IMR-90 (cell line): ENCODE data around the gene TSPEAR. TPM values are rescaled to one million over a fixed set of nuclear protein-coding genes. Genes with fewer than 3 reads are reported as not detected.

Source experiments
- ATAC-seq: fragments of 200-7000 bp; cut with Tn5 transposase; 2 replicates; pipeline ENCODE4 v1.9.1; 2020; ENCODE audit warnings: low read depth, mild to moderate bottlenecking, moderate library complexity
- BruUV-seq: library from RNA; stranded (reverse); fragments of 400-500 nt; replicated peaks from 2 replicates; lab custom pipeline; 2021; lab: Mats Ljungman, UMichigan
- CTCF ChIA-PET: fragments of 300-600 bp; formaldehyde crosslinking; extraction: SDS; loops from one replicate; lab custom pipeline; 2021; ENCODE audit warnings: antibody characterized with exemption; lab: Yijun Ruan, JAX
- POLR2A ChIA-PET: fragments of 300-600 bp; sonication (Branson Sonifier 250); formaldehyde crosslinking; loops from one replicate; lab custom pipeline; 2022; ENCODE audit warnings: antibody characterized with exemption; ENCODE audit not compliant: unreplicated experiment; lab: Charles Lee
- DNase-seq: peaks from one replicate; pipeline ENCODE4 v3.0.0; 2013
- H2AFZ ChIP-seq: replicated peaks from 2 replicates; pipeline ENCODE3; 2013; ENCODE audit warnings: low read length, mild to moderate bottlenecking; ENCODE audit not compliant: poor library complexity
- H2AK5ac ChIP-seq: 2 replicates; pipeline ENCODE4 v1.6.1; 2013; ENCODE audit warnings: low read depth, low read length, inconsistent platforms
- H2AK9ac ChIP-seq: replicated peaks from 2 replicates; pipeline ENCODE3; 2013; ENCODE audit warnings: mild to moderate bottlenecking, low read depth, low read length, moderate library complexity; ENCODE audit not compliant: poor library complexity
- H2BK120ac ChIP-seq: 2 replicates; pipeline ENCODE4 v1.6.1; 2013; ENCODE audit warnings: low read depth, low read length, inconsistent platforms
- H2BK15ac ChIP-seq: 3 replicates; pipeline ENCODE4 v1.6.1; 2013; ENCODE audit warnings: low read depth, low read length, inconsistent platforms
- H2BK20ac ChIP-seq: 2 replicates; pipeline ENCODE4 v1.6.1; 2013; ENCODE audit warnings: low read depth, mild to moderate bottlenecking, inconsistent platforms, low read length, moderate library complexity
- H2BK5ac ChIP-seq: 2 replicates; pipeline ENCODE4 v1.6.1; 2013; ENCODE audit warnings: mild to moderate bottlenecking, low read depth, low read length, inconsistent platforms; ENCODE audit not compliant: poor library complexity, severe bottlenecking
- H3K14ac ChIP-seq: replicated peaks from 2 replicates; pipeline ENCODE4 v1.6.1; 2013; ENCODE audit warnings: low read depth, low read length, inconsistent platforms
- H3K18ac ChIP-seq: 2 replicates; pipeline ENCODE4 v1.6.1; 2013; ENCODE audit warnings: low read depth, low read length, control low read depth
- H3K23ac ChIP-seq: 2 replicates; pipeline ENCODE4 v1.6.1; 2013; ENCODE audit warnings: low read depth, low read length, inconsistent platforms
- H3K27ac ChIP-seq: 2 replicates; pipeline ENCODE4 v1.5.1; 2013; ENCODE audit warnings: mild to moderate bottlenecking, control low read depth, low read length; ENCODE audit not compliant: insufficient read depth
- H3K27me3 ChIP-seq: 2 replicates; pipeline ENCODE4 v1.6.1; 2013; ENCODE audit warnings: low read length; ENCODE audit not compliant: control insufficient read depth, insufficient read depth
- H3K36me3 ChIP-seq: 2 replicates; pipeline ENCODE4 v1.6.1; 2013; ENCODE audit warnings: low read length, mixed read lengths; ENCODE audit not compliant: control insufficient read depth, insufficient read depth
- H3K4ac ChIP-seq: 2 replicates; pipeline ENCODE4 v1.6.1; 2013; ENCODE audit warnings: low read depth, low read length, inconsistent platforms
- H3K4me1 ChIP-seq: 2 replicates; pipeline ENCODE4 v1.6.1; 2013; ENCODE audit warnings: low read length, mixed read lengths; ENCODE audit not compliant: control insufficient read depth, insufficient read depth
- H3K4me2 ChIP-seq: 2 replicates; pipeline ENCODE4 v1.6.1; 2013; ENCODE audit warnings: low read depth, mild to moderate bottlenecking, control low read depth, low read length, moderate library complexity
- H3K4me3 ChIP-seq: 2 replicates; pipeline ENCODE4 v1.5.1; 2013; ENCODE audit warnings: low read depth, mild to moderate bottlenecking, control low read depth, low read length, moderate library complexity; ENCODE audit not compliant: insufficient read depth
- H3K56ac ChIP-seq: 2 replicates; pipeline ENCODE4 v1.6.1; 2013; ENCODE audit warnings: low read length, inconsistent platforms; ENCODE audit not compliant: insufficient read depth; ENCODE audit errors: extremely low read depth
- H3K79me1 ChIP-seq, 2 experiments: 2 replicates each; pipeline ENCODE4 v1.6.1; 2013; ENCODE audit warnings: low read length in 2 of 2, inconsistent platforms in 1 of 2, low read depth in 1 of 2
- H3K9ac ChIP-seq: 2 replicates; pipeline ENCODE4 v1.6.1; 2013; ENCODE audit warnings: low read depth, low read length, control low read depth
- H3K9me1 ChIP-seq: 2 replicates; pipeline ENCODE4 v1.6.1; 2013; ENCODE audit warnings: low read length, inconsistent platforms; ENCODE audit not compliant: insufficient read depth
- H3K9me3 ChIP-seq: 2 replicates; pipeline ENCODE4 v1.6.1; 2013; ENCODE audit warnings: low read length; ENCODE audit not compliant: control insufficient read depth, insufficient read depth
- H4K20me1 ChIP-seq: 2 replicates; pipeline ENCODE4 v1.6.1; 2013; ENCODE audit warnings: low read length, inconsistent platforms; ENCODE audit not compliant: insufficient read depth
- H4K5ac ChIP-seq: 2 replicates; pipeline ENCODE4 v1.6.1; 2013; ENCODE audit warnings: mild to moderate bottlenecking, low read depth, low read length, control low read depth
- H4K8ac ChIP-seq, 2 experiments: 2 replicates each; pipeline ENCODE4 v1.6.1; 2013; ENCODE audit warnings: low read depth in 2 of 2, low read length in 2 of 2, control low read depth in 1 of 2, inconsistent platforms in 1 of 2
- H4K91ac ChIP-seq: 2 replicates; pipeline ENCODE4 v1.6.1; 2013; ENCODE audit warnings: low read depth, low read length, inconsistent platforms; ENCODE audit not compliant: insufficient read depth
- BHLHE40 ChIP-seq: fragments of 150-350 bp; IDR thresholded peaks from 2 replicates; pipeline ENCODE4 v1.6.1; 2016; ENCODE audit warnings: mild to moderate bottlenecking, low read depth, low read length
- CEBPB ChIP-seq: IDR thresholded peaks from 2 replicates; pipeline ENCODE4 v1.6.1; 2012; ENCODE audit warnings: low read depth, low read length, improper control_type of control experiment
- CHD1 ChIP-seq: IDR thresholded peaks from 2 replicates; pipeline ENCODE4 v1.6.1; 2012; ENCODE audit warnings: low read depth, low read length, improper control_type of control experiment
- FOS ChIP-seq: fragments of 150-350 bp; IDR thresholded peaks from 2 replicates; pipeline ENCODE4 v1.6.1; 2016; ENCODE audit warnings: low read depth, low read length
- MAFK ChIP-seq: IDR thresholded peaks from 2 replicates; pipeline ENCODE4 v1.6.1; 2012; ENCODE audit warnings: low read depth, low read length, improper control_type of control experiment
- MAZ ChIP-seq: IDR thresholded peaks from 2 replicates; pipeline ENCODE4 v1.6.1; 2012; ENCODE audit warnings: low read depth, mild to moderate bottlenecking, low read length, improper control_type of control experiment, moderate library complexity, borderline replicate concordance
- MXI1 ChIP-seq: IDR thresholded peaks from 2 replicates; pipeline ENCODE4 v1.6.1; 2012; ENCODE audit warnings: low read depth, mild to moderate bottlenecking, low read length, moderate library complexity, borderline replicate concordance
- NFE2L2 ChIP-seq: fragments of 150-350 bp; IDR thresholded peaks from 2 replicates; pipeline ENCODE4 v1.6.1; 2016; ENCODE audit warnings: low read depth, mild to moderate bottlenecking, low read length
- POLR2A ChIP-seq: IDR thresholded peaks from 2 replicates; pipeline ENCODE4 v1.6.1; 2012; ENCODE audit warnings: mild to moderate bottlenecking, low read depth, low read length
- RAD21 ChIP-seq: IDR thresholded peaks from 2 replicates; pipeline ENCODE4 v1.6.1; 2012; ENCODE audit warnings: low read length, improper control_type of control experiment
- RCOR1 ChIP-seq: IDR thresholded peaks from 2 replicates; pipeline ENCODE4 v1.6.1; 2012; ENCODE audit warnings: mild to moderate bottlenecking, low read length, improper control_type of control experiment; ENCODE audit not compliant: insufficient replicate concordance
- SMC3 ChIP-seq: fragments of 150-350 bp; IDR thresholded peaks from 2 replicates; pipeline ENCODE4 v1.6.1; 2016; ENCODE audit warnings: low read depth, mild to moderate bottlenecking, antibody characterized with exemption, low read length, moderate library complexity
- WGBS, 2 experiments: methylation state at CpG; one replicate each; pipeline versions ENCODE4 v1.1.5 to v1.1.7; 2013; ENCODE audit warnings: missing lambda C conversion rate in 2 of 2; ENCODE audit not compliant: insufficient read length in 1 of 2; ENCODE audit errors: extremely low coverage in 2 of 2; 5-methylcytosine and 5-hydroxymethylcytosine counted together
- dilution Hi-C: fragments of 300-500 bp; cut with HindIII; formaldehyde crosslinking; loops from one replicate; pipeline ENCODE4 v1.14.3; 2018; ENCODE audit warnings: low sequenced_read_pairs; ENCODE audit not compliant: unreplicated experiment
- in situ Hi-C: fragments of 300-500 bp; cut with MboI; formaldehyde crosslinking; loops from 3 replicates; pipeline ENCODE4 v1.14.3; 2019; ENCODE audit warnings: low sequenced_read_pairs, inconsistent platforms, mixed read lengths
- intact Hi-C: fragments of 100-400 bp; cut with micrococcal nuclease; formaldehyde crosslinking; loops from 2 replicates; pipeline ENCODE4 v1.10.0; 2022
- polyA plus RNA-seq, 3 experiments: library from polyadenylated mRNA; depleted of rRNA; stranded (reverse); fragments of >200 nt; gene quantifications; 2 replicates each; pipeline ENCODE4 v1.2.3, GENCODE V29; 2012; ENCODE audit warnings: low replicate concordance in 1 of 3
- total RNA-seq: library from RNA; depleted of rRNA; stranded (reverse); fragments of >200 nt; gene quantifications from 2 replicates; pipeline ENCODE4 v1.2.3, GENCODE V29; 2012
- TF ChIP-seq, protein P1 (sequence below): conservative IDR thresholded peaks from 2 replicates; pipeline ENCODE4 v1.5.1; 2012; ENCODE audit warnings: mild to moderate bottlenecking, low read depth, low read length, improper control_type of control experiment
- TF ChIP-seq, protein P2 (sequence below): fragments of 150-350 bp; IDR thresholded peaks from 2 replicates; pipeline ENCODE4 v1.6.1; 2017; ENCODE audit warnings: mild to moderate bottlenecking, antibody characterized with exemption, low read length, low read depth

The TSPEAR gene
- total and polyA plus RNA-seq, 2 of the 4 experiments (the other 2 are of a cell fraction), result not detected

- Histone ChIP-seq H3K9me3 (no peaks in the 10 kb centered on the region), H4K20me1 (no peaks in the 10 kb centered on the region), H3K4me1 (no peaks in the 10 kb centered on the region), H3K9ac (no peak overlapping the region), H2AK9ac (no peak overlapping the region), H4K91ac (no peak overlapping the region), H3K56ac (no peak overlapping the region), H3K27ac (no peak overlapping the region), H3K79me1 (no peaks in the 10 kb centered on the region), H2BK5ac (no peak overlapping the region), H3K4me2 (no peak overlapping the region), H2AK5ac (no peak overlapping the region), H2BK15ac (no peak overlapping the region), H3K18ac (no peak overlapping the region), H2AFZ (no peak overlapping the region), H4K5ac (no peak overlapping the region), H3K27me3 (peaks cover 20% of the 10 kb centered on the region), H3K14ac (no peak overlapping the region), H3K4me3 (no peak overlapping the region), H3K4ac (no peak overlapping the region), H2BK20ac (no peak overlapping the region), H3K23ac (no peak overlapping the region), H4K8ac (no peak overlapping the region), H3K36me3 (no peaks in the 10 kb centered on the region), H2BK120ac (no peak overlapping the region), H3K9me1 (no peaks in the 10 kb centered on the region)
- dilution Hi-C loops, result no loop called here
- ChIA-PET CTCF (no interaction called here), POLR2A (no interaction called here)
- intact Hi-C loops, result no loop called here
- no TSS peak for BruUV-seq
- ATAC-seq (no peak), DNase-seq (no peak)
- WGBS, 2 experiments, result 51% methylated on average over 12 of the region's 14 CpGs; no CpG with 5 or more reads in 1 of the 2 experiments
- no peak for TF ChIP-seq MAZ
- TF ChIP-seq RAD21, result no peak
- TF ChIP-seq CEBPB, result no peak
- no peak for TF ChIP-seq RCOR1
- TF ChIP-seq SMC3, result no peak
- TF ChIP-seq, protein P1, sequence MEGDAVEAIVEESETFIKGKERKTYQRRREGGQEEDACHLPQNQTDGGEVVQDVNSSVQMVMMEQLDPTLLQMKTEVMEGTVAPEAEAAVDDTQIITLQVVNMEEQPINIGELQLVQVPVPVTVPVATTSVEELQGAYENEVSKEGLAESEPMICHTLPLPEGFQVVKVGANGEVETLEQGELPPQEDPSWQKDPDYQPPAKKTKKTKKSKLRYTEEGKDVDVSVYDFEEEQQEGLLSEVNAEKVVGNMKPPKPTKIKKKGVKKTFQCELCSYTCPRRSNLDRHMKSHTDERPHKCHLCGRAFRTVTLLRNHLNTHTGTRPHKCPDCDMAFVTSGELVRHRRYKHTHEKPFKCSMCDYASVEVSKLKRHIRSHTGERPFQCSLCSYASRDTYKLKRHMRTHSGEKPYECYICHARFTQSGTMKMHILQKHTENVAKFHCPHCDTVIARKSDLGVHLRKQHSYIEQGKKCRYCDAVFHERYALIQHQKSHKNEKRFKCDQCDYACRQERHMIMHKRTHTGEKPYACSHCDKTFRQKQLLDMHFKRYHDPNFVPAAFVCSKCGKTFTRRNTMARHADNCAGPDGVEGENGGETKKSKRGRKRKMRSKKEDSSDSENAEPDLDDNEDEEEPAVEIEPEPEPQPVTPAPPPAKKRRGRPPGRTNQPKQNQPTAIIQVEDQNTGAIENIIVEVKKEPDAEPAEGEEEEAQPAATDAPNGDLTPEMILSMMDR, result no peak
- TF ChIP-seq MAFK, result no peak
- no peak for TF ChIP-seq FOS
- TF ChIP-seq MXI1, result no peak
- no peak for TF ChIP-seq NFE2L2
- TF ChIP-seq CHD1, result no peak
- no peak for TF ChIP-seq POLR2A
- TF ChIP-seq BHLHE40, result no peak
- TF ChIP-seq, protein P2, sequence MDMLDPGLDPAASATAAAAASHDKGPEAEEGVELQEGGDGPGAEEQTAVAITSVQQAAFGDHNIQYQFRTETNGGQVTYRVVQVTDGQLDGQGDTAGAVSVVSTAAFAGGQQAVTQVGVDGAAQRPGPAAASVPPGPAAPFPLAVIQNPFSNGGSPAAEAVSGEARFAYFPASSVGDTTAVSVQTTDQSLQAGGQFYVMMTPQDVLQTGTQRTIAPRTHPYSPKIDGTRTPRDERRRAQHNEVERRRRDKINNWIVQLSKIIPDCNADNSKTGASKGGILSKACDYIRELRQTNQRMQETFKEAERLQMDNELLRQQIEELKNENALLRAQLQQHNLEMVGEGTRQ, result no peak
- in situ Hi-C loops, result no loop called here
These were observed 261.0 kb downstream of the TSPEAR start for GRCh38 chr21:44450402-44450801.
